Measurements from ENCODE around the gene B9D1.
"Not testable (repeated sequence)": the region's sequence is repeated elsewhere in the genome, so short reads cannot be mapped to it uniquely, and the experiment has no call there.

B9D1 gene

GRCh38 chr17:19353401-19353800 is 9.1 kb downstream of the B9D1 start:
- not testable (repeated sequence) for DNase-seq

GRCh38 chr17:19348806-19349205 is 13.7 kb downstream of the B9D1 start:
- no peak for DNase-seq

- no peak for DNase-seq
Observed at GRCh38 chr17:19348081-19348650, 14.4 kb downstream of the B9D1 start.

- no peak for DNase-seq
Observed at GRCh38 chr17:19347323-19348080, 15.0 kb downstream of the B9D1 start.

GRCh38 chr17:19346351-19347255 is 15.9 kb downstream of the B9D1 start:
- DNase-seq: no peak

GRCh38 chr17:19345486-19346350 is 16.8 kb downstream of the B9D1 start:
- DNase-seq: no peak

- no peak for DNase-seq
Observed at GRCh38 chr17:19345067-19345460, 17.5 kb downstream of the B9D1 start.

- DNase-seq: no peak
Observed at GRCh38 chr17:19344311-19345066, 18.0 kb downstream of the B9D1 start.

GRCh38 chr17:19343671-19344151 is 18.8 kb downstream of the B9D1 start:
- no peak for DNase-seq

GRCh38 chr17:19343256-19343630 is 19.3 kb downstream of the B9D1 start:
- DNase-seq: no peak

- DNase-seq: no peak
Observed at GRCh38 chr17:19342611-19343255, 19.8 kb downstream of the B9D1 start.

- no peak for DNase-seq
Observed at GRCh38 chr17:19341641-19342610, 20.6 kb downstream of the B9D1 start.

- no peak for DNase-seq
Observed at GRCh38 chr17:19341211-19341631, 21.3 kb downstream of the B9D1 start.

- no peak for DNase-seq
Observed at GRCh38 chr17:19339341-19339815, 23.1 kb downstream of the B9D1 start.

GRCh38 chr17:19338031-19338990 is 24.2 kb downstream of the B9D1 start:
- no peak for DNase-seq

GRCh38 chr17:19337712-19338023 is 24.9 kb downstream of the B9D1 start:
- no peak for DNase-seq

- no peak for DNase-seq
Observed at GRCh38 chr17:19336938-19337711, 25.4 kb downstream of the B9D1 start.

Measured in NCI-H187 treated with DMSO at 0.1 percent for 48 hours (cell line).